NCI-H2171 treated with DMSO at 0.1 percent for 48 hours (cell line): ENCODE results near the gene R3HDM1.
A peak's percentile ranks its signal among the peaks of the same experiment; 100 is the strongest.
"Not testable (repeated sequence)": the region's sequence is repeated elsewhere in the genome, so short reads cannot be mapped to it uniquely, and the experiment has no call there.

Source experiments
- DNase-seq: peaks from one replicate; lab custom pipeline; 2025; lab: John Stamatoyannopoulos, UW

Gene R3HDM1

DNA sequence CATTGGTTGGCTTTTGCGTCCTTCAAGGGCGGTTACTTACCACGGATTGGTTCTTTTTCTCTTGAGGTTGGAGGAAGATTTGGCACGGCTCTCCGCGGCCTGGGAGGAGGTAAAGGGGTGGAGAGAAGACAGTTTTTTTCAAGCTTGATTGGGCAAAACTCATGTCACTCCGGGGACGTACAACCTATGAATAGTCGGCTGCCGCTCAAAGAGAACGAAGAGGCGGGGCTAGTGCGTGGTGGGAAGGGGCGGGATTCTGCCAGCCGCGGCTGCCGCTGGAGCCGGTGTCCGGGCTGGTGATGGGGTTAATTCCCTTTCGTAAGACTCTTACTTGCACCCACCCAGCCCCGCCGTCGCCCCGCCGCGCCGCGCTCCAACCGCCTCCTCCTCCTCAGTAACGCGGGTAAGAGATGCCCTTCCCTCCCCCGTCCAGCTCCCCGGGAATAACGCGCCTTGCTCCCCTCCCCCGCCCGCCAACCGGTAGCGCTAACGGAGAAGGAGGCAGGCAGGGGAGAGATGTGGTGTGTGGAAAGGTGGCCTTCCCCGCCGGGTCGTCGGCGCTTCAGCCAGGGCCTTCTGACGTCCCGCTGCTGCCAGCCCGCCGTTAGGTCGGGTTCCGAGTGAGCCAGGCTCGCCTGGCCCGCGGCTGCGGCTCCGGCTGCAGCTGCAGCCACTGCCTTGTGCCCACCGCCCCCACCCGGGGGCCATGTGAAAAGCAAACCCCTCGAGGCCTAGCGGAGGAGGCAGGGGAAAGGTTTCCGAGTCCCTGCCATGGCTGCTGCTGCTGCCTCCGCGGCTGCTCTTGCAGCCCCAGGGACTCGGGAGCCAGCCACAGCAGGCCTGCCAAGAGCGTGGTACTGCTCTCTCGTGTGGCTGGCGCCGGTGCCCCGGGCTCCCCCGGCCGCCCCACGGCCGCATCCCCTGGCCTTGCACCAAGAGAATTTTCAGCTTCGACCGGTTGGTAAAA is at the start of gene R3HDM1:
Gene R3HDM1 (plus strand): TSS at position 254 of the 967 bp plus-strand sequence. CDS start 73,362 bp downstream, outside the sequence.
- DNase-seq = peak; percentile 100

DNA sequence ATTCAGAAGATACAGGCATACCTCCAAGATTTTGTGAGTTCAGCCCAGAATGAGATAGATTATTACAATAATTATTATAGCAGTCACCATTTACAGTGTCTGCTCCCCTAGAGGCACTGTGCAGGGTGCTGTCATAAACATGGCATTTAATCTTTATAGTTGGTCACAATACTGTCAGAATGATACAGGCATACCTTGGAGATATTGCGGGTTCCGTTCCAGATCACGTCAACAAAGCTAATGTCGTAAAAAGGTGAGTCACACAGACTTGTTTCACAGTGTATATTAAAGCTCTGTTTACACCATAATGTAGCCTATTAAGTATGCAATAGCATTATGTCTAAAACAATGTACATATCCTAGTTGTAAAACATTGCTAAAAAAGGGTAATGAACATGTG is 45.8 kb upstream of the R3HDM1 start:
- no peak for DNase-seq

DNA sequence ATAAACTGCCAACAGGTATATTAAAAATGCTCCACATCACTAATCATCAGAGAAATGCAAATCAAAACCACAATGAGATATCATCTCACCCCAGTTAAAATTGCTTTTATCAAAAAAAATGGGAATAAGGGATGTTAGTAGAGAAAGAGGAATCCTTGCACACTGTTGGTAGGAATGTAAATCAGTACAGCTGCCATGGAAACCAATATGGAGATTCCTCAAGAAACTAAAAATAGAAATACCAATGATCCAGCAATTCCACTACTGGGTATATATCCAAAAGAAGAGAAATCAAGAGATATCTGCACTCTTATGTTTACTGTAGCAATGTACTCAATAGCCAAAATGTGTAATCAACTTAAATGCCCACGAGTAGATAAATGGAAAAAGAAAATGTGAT is 40.9 kb upstream of the R3HDM1 start:
- no peak for DNase-seq

DNA sequence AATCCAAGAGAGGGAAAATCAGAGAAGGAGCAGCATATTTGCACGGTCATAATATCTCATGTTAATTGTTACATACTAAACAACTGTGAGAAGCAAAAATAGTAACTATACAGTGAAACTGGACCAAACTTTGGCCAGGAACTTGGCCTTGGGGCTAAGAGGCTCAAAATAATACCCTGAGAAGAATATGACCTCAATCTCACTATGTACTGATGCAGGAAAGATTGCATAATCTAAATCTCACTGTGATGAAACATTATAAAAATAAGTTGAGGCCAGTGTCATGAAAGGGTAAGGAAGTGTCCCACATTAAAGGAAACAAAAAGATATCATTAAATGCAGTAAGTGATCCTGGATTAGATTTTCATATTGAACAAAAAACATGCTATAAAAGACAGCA is 36.8 kb upstream of the R3HDM1 start:
- DNase-seq = no peak

DNA sequence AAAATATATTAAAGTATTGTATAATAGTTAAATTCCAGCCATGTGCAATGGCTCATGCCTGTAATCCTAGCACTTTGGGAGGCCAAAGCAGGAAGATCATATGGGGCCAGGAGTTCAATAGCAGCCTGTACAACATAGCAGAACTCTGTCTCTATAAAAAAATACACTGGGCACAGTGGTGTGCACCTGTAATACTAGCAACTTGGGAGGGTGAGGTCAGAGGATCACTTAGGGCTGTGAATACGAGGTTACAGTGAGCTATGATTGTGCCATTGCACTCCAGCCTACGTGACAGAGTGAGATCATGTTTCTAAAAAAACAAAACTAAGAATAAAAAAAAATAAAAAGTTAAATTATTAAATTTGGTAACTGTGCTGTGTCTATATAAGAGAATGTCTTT is 36.4 kb upstream of the R3HDM1 start:
- DNase-seq = no peak

DNA sequence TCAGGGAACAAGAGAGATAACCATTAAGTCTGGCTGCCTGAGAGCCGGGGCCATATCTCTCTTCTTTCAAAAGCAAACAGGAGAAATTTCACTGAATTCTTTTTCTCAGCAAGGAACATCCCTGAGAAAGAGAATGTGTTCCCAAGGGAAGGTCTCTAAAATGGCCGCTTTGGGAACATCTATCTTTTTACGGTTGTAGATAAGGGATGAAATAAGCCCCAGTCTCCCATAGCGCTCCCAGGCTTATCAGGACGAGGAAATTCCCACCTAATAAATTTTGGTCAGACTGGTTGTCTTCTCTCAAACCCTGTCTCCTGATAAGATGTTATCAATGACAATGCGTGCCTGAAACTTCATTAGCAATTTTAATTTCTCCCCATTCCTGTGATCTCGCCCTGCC is 32.7 kb upstream of the R3HDM1 start:
- not testable (repeated sequence) for DNase-seq

DNA sequence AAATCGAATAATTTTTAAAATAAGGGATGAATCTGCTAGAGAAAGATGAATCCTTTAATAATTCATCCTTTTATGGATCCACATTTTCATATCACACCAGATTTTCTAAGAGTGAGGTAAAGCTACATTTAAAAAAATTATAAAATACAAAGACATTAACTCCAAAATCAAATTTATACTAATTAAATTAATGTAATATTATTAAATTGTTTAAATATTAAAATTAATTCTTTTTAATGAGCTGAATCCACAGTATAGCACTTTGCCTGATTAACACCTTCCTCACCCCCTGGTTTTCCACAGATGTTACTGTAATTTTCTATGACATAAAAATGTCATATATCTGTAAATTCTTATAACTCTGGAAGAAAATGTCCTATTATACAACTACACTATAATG is 26.5 kb upstream of the R3HDM1 start:
- no peak for DNase-seq

DNA sequence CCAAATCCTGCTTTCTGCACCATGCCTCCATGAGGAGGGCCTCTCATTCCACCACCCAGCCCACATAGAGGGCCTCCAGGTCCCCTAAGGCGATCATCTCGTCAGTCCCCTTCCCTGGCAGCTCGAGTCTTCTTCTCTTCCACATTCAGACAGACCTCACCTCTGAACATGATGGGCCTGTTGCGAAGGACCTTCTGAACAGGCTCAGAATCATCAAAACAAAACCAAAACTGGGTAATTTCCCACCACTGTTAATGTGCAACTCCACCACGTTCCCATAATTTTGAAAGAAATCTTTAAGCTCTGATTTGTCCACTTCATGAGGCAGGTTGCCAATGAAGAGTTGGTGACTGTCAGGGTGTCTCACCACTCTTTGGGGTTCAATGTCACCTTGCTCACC is 20.7 kb upstream of the R3HDM1 start:
- DNase-seq = no peak

DNA sequence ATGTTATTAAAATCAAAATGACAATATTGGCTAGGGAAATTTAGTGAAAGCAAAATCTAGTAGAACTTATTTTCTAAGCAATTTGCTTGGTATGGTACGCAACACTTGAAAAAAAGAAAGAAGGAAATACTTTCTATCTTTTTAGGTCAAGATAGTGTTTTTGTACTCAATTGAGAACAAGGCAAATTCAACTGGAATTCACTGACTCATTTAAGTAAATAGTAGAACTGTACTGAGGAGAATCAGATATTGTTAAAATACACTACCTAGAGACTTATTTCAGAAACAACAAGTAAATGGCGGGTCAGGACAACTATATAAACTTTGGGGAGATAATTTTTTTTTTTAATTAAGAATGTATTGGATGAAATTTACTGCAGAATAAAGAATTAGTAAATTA is 19.2 kb upstream of the R3HDM1 start:
- DNase-seq = no peak

DNA sequence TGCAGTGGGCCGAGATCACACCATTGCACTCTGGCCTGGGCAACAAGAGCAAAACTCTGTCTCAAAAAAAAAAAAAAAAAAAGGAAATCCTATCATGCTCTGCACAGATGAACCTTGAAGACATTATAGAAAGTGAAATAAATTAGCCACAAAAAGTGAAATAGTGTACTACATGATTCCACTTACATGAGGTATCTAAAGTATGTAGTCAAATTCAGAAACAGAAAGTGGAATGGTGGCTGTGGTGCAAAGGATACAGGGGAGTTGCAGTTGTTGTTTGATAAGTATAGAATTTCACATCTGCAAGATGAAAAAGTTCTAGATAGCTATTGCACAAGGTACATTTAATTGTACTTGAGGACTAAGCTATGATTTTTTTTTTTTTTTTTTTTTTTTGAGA is 5.5 kb upstream of the R3HDM1 start:
- DNase-seq = no peak

DNA sequence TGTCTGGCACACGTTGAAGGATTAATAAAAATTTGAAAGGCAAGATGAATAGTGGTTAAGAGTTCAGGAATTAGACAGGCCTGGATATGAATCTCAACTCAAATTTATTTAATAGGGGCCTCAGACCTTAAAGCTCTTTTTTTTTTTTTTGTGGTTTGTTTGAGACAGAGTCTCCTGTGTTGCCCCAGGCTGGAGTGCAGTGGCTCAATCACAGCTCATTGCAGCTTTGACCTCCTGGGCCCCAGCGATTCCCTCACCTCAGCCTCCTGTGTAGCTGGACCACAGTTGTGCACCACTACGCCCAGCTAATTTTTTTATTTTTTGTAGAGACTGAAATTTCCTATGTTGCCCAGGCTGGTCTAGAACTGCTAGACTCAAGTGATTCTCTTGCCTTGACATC is 3.3 kb upstream of the R3HDM1 start:
- no peak for DNase-seq

DNA sequence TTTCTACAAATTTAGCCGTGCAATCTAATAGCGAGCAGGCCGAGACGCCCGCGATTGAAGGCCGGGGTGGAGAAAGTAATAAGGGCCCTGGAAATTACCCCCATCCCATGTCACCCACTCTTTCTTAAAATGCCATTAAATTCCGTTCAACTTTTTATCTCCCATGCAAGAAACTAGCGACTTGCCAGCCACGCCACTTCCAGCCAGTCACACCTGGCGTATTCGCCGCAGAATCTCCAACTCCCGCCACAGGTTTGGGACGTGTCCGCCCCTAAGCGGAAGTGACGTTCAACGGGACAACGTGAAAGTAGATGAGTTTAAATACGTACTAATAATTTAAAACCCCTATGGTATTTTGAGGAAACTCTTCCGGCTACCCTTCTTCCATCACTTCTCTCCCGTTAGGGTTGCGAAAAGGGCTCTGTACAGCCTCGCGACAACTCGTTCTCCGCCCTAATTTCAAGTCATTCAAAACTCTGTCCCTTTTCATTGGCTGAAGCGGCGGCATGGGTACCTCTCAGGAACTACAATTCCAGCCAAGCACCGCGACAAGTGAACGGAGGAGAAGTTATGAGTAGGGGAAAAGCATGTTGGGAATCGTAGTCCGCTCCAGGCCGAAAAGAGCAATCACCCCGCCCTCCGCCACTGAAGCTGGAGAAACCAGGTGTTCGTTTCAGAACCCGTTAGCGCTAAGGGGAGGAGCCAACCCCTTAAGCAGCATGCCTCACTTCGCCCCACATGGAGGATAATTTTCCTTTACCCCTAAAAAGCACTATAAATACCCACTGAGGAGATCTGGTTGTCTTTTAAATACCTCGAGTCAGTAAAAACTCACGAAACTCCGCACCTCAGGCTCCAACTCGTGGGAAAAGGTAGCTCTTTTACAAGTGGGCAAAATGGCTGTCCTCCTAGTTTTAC is 712 bp upstream of the R3HDM1 start, which contains the start of gene ZRANB3:
Gene ZRANB3 (minus strand): TSS at position 906 of the 918 bp plus-strand sequence.
- DNase-seq = peak; percentile 99

DNA sequence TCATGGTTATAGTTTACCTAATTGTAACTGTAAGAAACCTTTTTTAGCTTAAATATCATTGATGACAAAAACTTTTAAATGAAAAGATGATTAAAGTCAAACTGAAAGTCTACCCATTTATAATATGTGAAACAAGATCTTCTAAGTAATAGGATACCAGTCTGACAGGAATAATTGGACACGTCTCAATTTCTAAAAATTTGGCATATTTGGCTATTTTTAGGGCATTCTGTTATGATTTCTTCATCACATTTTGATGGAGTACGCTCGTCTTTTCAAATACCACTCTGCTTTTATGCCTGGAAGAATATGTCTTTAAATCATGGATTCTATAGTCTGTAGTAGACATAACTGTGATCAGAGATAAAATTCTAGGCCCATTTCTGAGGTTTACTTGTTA is 1.3 kb downstream of the R3HDM1 start:
- DNase-seq = peak; percentile 28

DNA sequence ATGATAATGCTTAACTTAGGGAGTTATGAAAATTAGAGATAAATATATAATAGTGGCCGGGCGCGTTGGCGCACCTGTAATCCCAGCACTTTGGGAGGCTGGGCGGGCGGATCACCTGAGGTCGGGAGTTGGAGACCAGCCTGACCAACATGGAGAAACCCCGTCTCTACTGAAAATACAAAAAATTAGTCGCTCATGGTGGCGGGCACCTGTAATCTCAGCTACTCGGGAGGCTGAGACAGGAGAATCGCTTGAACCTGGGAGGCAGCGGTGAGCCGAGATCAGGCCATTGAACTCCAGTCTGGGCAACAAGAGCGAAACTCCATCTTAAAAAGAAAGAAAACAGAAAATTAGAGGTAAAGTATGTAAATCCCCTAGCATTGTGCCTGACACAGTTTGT is 2.3 kb downstream of the R3HDM1 start:
- DNase-seq = not testable (repeated sequence)

DNA sequence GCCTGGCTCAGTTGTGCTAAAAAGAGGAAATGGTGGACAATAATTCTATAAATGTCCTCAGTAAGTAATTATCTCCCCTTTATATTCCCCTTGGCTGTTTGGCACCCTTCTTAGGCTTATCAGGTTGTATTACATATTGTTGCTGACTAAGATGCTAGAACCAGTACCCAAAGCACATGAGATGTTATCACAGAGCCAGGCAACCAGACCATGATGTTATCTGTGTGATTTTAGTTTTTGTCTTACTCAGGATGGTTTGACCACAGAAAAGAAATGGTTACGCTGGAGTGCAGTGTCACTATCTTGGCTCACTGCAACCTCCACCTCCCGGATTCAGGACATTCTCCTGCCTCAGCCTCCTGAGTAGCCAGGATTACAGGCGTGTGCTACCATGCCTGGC is 15.2 kb downstream of the R3HDM1 start:
- no peak for DNase-seq

DNA sequence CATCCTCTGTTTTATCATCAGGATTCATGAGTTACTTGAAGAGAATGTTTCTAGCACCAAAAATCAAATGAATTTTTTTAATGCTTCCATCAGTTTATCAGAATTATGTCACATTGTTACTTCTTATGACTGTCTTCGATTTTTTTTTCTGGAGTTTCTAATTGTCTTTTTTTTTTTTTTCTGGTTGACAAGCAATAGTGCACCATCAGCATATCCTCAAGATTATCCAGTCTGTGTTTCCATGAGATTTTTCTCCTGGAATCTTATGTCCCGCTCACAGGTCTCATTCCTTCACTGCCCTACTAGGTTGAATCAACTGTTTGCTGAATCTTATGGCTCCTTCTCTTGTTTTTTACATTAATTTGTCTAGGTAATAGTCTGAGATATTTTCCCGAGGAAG is 16.0 kb downstream of the R3HDM1 start:
- DNase-seq = no peak

DNA sequence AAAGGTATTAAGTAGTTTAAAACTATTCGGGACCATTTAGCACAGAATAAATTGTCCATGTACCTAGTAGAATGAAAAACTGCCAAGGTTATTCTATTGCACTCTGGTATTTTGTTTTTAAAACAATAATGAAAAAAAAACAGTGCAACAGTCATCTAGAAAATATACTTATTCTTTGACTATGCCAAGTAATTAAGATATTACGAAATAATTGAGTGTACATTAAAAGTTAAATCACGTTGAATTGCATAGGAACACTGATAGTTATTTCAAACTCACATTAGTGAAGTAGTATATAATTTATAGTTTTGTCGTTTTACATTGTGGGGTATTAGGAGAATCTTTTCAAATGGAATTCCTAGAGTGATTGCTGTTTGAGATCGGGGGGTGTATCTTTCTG is 20.1 kb downstream of the R3HDM1 start:
- DNase-seq = no peak

DNA sequence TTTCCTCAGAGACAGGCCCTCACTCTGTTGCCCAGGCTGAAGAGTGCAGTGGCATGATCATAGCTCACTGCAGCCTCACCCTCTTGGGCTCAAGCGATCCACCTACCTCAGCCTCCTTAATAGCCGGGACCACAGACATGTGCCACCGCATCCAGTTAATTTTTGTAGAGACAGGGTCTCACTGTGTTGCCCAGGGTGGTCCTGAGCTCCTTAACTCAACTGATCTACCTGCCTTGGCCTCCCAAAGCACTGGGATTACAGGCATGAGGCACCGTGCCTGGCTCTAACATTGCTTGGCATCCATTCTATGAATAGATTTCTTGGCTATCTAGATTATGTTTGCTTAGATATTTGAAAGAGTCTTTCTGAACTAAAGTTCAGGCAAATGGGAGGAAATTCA is 21.6 kb downstream of the R3HDM1 start:
- DNase-seq = no peak

DNA sequence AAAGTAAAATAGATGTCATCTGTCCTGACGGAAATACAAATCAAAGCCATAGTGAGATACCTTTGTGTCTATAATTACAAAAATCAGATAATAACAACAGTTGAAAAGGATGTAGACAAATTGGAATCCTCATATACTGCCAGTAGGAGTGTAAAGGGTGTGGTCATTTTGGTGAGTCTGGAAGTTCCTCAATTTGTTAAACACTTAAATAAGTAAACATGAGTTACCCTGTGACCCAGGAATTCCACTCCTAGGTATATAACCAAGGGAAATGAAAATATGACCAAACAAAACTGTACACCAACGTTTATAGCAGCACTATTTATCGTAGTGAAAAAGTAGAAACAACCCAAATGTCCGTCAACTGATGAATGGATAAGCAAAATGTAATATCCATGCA is 24.0 kb downstream of the R3HDM1 start:
- no peak for DNase-seq

DNA sequence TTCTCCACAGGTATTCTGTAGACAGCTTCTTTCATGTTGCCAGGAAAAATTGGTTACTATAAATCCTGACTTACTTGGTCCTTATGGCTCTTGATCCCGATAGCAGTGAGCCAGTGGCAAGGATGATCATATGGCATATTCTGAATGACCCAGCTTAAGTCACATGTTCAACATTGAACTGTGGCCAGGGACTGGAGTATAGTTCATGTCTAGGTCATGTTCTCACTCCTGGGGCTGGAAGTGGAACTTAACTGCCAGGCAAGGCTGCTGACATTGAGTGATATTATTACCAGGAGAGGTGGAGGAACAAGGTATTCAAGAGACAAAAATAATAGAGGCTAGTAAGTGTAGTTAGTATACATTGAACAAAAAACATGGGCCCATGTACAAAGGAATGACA is 26.2 kb downstream of the R3HDM1 start:
- no peak for DNase-seq

DNA sequence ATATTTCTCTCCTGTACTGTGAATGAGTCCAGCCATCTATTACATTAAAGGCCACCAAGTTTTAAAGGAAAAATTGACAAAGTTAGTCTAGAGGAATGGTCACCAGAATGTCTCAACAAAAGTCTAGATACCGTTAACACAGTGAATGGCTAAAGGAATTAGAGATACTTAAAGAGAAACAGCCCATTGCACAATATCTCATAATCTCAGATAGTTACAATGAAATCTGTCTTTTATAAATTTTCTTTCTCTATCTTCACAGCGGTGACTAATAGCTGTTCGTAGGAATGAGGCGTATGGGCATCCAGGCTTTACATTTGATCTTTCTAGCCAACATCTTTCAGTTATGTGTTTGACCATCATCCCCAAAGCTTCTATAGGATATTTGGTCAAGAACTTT is 30.6 kb downstream of the R3HDM1 start:
- DNase-seq = no peak

DNA sequence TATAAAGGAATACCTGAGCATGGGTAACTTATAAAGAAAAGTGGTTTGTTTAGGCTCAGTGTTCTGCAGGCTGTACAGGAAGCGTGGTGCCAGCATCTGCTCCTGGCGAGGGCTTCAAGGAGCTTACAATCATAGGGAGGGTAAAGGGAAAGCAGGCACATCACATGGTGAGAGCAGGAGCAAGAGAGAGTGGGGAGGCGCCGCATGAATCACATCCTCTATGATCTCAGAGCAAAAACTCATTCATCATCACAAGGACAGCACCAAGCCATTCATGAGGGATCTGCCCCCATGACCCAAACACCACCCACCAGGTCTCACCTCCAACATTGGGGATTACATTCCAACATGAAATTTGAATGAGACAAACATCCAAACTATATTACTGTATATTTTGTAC is 32.5 kb downstream of the R3HDM1 start:
- DNase-seq = no peak

DNA sequence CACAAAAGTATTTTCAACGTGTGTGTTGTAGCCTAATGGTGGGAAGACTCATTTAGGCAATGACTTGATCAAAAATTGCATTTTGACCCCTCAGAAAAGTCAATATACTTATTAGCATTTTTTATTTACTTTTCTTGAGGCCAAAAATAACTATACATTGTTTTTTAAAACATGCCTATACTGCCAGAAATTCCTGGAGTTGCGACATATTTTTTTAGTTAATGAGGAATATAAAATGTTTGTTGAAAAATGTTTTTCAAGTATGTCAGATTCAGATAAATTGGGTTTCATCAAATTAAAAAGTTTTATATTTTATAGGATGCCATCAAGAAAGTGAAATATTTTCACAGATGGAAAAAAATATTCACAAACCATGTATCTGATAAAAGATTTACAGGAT is 39.6 kb downstream of the R3HDM1 start:
- DNase-seq = no peak
